ENCODE results near the gene COPS7A. TPM values are rescaled to one million over a fixed set of nuclear protein-coding genes. Genes with fewer than 3 reads are reported as not detected.
A peak's percentile ranks its signal among the peaks of the same experiment; 100 is the strongest.

COPS7A gene
- total and polyA plus RNA-seq, 2 donors (not counting 1 experiment from before 2014, with no cell fraction given), result 28.3 to 46.0 TPM

DNA sequence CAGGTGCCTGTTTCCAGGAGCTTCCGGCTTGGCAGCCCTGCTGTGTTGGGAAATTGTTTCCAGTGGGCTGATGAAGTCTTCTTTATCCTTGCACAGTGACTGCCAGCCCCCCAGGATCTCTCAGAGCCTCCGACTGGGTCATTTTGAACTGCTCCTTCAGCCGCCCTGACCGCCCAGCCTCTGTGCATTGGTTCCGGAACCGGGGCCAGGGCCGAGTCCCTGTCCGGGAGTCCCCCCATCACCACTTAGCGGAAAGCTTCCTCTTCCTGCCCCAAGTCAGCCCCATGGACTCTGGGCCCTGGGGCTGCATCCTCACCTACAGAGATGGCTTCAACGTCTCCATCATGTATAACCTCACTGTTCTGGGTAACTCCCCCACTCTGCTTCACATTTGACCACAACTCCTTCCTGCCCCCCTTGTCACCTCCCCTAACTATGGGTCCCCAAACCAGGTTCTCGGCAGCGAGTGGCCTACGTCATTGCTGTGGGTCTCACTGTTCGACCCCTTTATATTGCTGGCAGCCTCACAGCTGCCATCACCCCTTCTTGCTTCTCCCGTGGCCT, 50.7 kb downstream of the COPS7A start:
- intact Hi-C loops (cut with micrococcal nuclease), result no loop called here
- POLR2A ChIA-PET, result no interaction called here
- no peak overlapping the region for H3K4me3 ChIP-seq (ENCODE audit: control extremely low read depth in 1 of 5, extremely low read depth in 1 of 5, insufficient read depth in 1 of 5, low read depth in 2 of 5, low read length in 4 of 5)
- peaks cover 0 to 17% (median 0%) of the 10 kb centered on the region in 3 donors for H3K9me3 ChIP-seq (ENCODE audit: control extremely low read depth in 1 of 3, control insufficient read depth in 2 of 3, insufficient read depth in 1 of 3, low read length in 2 of 3)
- no peaks in the 10 kb centered on the region for H3K79me2 ChIP-seq (ENCODE audit: control insufficient read depth, insufficient read depth, low read length)
- Mint-ChIP-seq H3K9me3 (ENCODE audit: insufficient read depth) (no peaks in the 10 kb centered on the region), H3K27ac (peak overlapping the region; percentile 37), H3K27me3 (peaks cover 63% of the 10 kb centered on the region), H3K4me1 (peaks cover 22% of the 10 kb centered on the region), H3K4me3 (no peak overlapping the region)
- WGBS (ENCODE audit: insufficient coverage), result 80% methylated on average over 14 of the region's 15 CpGs
- H3K4me2 ChIP-seq (replicated peaks; ENCODE audit: low read depth, low read length, poor library complexity, severe bottlenecking), result no peak overlapping the region
- no peaks in the 10 kb centered on the region for H4K20me1 ChIP-seq (ENCODE audit: control insufficient read depth, insufficient read depth, low read length, poor library complexity, severe bottlenecking)
- H3K27me3 ChIP-seq (replicated peaks in 1 of 4; ENCODE audit: control extremely low read depth in 1 of 4, control insufficient read depth in 3 of 4, insufficient read depth in 4 of 4, low read length in 3 of 4), result peaks cover 0 to 73% (median 41%) of the 10 kb centered on the region in 4 experiments
- H3K36me3 ChIP-seq (replicated peaks in 1 of 2; ENCODE audit: control extremely low read depth in 1 of 2, control insufficient read depth in 1 of 2, extremely low read depth in 1 of 2, insufficient read depth in 2 of 2, low read length in 1 of 2), result no peaks in the 10 kb centered on the region
- DNase-seq, result no peak
- TF ChIP-seq, protein P1, sequence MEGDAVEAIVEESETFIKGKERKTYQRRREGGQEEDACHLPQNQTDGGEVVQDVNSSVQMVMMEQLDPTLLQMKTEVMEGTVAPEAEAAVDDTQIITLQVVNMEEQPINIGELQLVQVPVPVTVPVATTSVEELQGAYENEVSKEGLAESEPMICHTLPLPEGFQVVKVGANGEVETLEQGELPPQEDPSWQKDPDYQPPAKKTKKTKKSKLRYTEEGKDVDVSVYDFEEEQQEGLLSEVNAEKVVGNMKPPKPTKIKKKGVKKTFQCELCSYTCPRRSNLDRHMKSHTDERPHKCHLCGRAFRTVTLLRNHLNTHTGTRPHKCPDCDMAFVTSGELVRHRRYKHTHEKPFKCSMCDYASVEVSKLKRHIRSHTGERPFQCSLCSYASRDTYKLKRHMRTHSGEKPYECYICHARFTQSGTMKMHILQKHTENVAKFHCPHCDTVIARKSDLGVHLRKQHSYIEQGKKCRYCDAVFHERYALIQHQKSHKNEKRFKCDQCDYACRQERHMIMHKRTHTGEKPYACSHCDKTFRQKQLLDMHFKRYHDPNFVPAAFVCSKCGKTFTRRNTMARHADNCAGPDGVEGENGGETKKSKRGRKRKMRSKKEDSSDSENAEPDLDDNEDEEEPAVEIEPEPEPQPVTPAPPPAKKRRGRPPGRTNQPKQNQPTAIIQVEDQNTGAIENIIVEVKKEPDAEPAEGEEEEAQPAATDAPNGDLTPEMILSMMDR (IDR thresholded peaks at IDR 0.05), result no peak
- no peak for TF ChIP-seq EZH2 (IDR thresholded peaks at IDR 0.05; ENCODE audit: borderline replicate concordance, insufficient read depth, low read depth, low read length, poor library complexity, severe bottlenecking)
- CTCF ChIA-PET, result interaction anchor here (0.9 to 2.5 kb wide), 3 partner anchors 8 to 21 kb away, joined by 3 to 10 read pairs (median 3); partner anchors contain the start of genes MLF2 and PTMS
- H3K27ac ChIP-seq (ENCODE audit: low read length in 2 of 2), result no peak overlapping the region
- no peak overlapping the region for H2AFZ ChIP-seq (ENCODE audit: insufficient read depth, low read depth, low read length, poor library complexity, severe bottlenecking)
- no peak for ATAC-seq (ENCODE audit: low read depth)
- H3K4me1 ChIP-seq (ENCODE audit: control insufficient read depth in 2 of 2, insufficient read depth in 2 of 2, low read length in 2 of 2), result peaks cover 31 to 37% of the 10 kb centered on the region in 2 donors
- no peak overlapping the region for H3K9ac ChIP-seq (ENCODE audit: low read length)

Measured in B cell (primary cell).